Smooth muscle cell (in vitro differentiated cells): ENCODE data around the gene NTNG2. TPM values are rescaled to one million over a fixed set of nuclear protein-coding genes. Genes with fewer than 3 reads are reported as not detected.

Source experiments
- DNase-seq: peaks from one replicate; lab custom pipeline; 2025; ENCODE audit not compliant: unreplicated experiment; lab: John Stamatoyannopoulos, UW
- H2AFZ ChIP-seq: fragments of 200-600 bp; sonication (generic); 2 replicates; pipeline ENCODE4 v1.6.0; 2016; ENCODE audit warnings: antibody characterized with exemption, low read depth, mild to moderate bottlenecking
- H3F3A ChIP-seq: fragments of 200-600 bp; sonication (generic); 2 replicates; pipeline ENCODE4 v1.6.0; 2017; ENCODE audit warnings: antibody characterized with exemption, low read depth
- H3K27ac ChIP-seq: fragments of 200-600 bp; sonication (generic); 2 replicates; pipeline ENCODE4 v1.5.1; 2016; ENCODE audit warnings: low read depth, mild to moderate bottlenecking
- H3K27me3 ChIP-seq: fragments of 200-600 bp; sonication (generic); 2 replicates; pipeline ENCODE4 v1.6.1; 2016; ENCODE audit warnings: low read depth, mild to moderate bottlenecking
- H3K36me3 ChIP-seq: fragments of 200-600 bp; sonication (generic); 2 replicates; pipeline ENCODE4 v1.5.1; 2016; ENCODE audit warnings: low read depth
- H3K4me1 ChIP-seq: fragments of 200-600 bp; sonication (generic); 2 replicates; pipeline ENCODE4 v1.5.1; 2016; ENCODE audit warnings: low read depth
- H3K4me2 ChIP-seq: fragments of 200-600 bp; sonication (generic); 2 replicates; pipeline ENCODE4 v1.6.0; 2016; ENCODE audit warnings: mild to moderate bottlenecking
- H3K4me3 ChIP-seq: fragments of 200-600 bp; sonication (generic); 2 replicates; pipeline ENCODE4 v1.5.1; 2016; ENCODE audit warnings: mild to moderate bottlenecking
- H3K79me2 ChIP-seq: fragments of 200-600 bp; sonication (generic); 2 replicates; pipeline ENCODE4 v1.6.0; 2016; ENCODE audit warnings: low read depth, mild to moderate bottlenecking
- H3K9ac ChIP-seq: fragments of 200-600 bp; sonication (generic); 2 replicates; pipeline ENCODE4 v1.6.0; 2016; ENCODE audit warnings: low read depth
- H3K9me3 ChIP-seq: fragments of 200-600 bp; sonication (generic); replicated peaks from 2 replicates; pipeline ENCODE4 v1.5.1; 2016; ENCODE audit warnings: low read depth
- H4K20me1 ChIP-seq: fragments of 200-600 bp; sonication (generic); 2 replicates; pipeline ENCODE4 v1.6.0; 2016; ENCODE audit warnings: low read depth
- CTCF ChIP-seq: fragments of 200-600 bp; sonication (generic); IDR thresholded peaks from 2 replicates; pipeline ENCODE4 v1.5.1; 2017; ENCODE audit warnings: borderline replicate concordance, mild to moderate bottlenecking, antibody characterized with exemption; ENCODE audit not compliant: insufficient read depth, poor library complexity, severe bottlenecking
- WGBS: methylation state at CpG from one replicate; pipeline ENCODE4 v1.1.7; 2016; ENCODE audit warnings: low lambda C conversion rate; 5-methylcytosine and 5-hydroxymethylcytosine counted together
- polyA plus RNA-seq: library from polyadenylated mRNA; unstranded; fragments of >200 nt; fragmentation: Nextera tagmentation; extraction: Ambion mirVana; gene quantifications from 2 replicates; pipeline ENCODE4 v1.2.1, GENCODE V29; 2016
- total RNA-seq: library from RNA; depleted of rRNA; stranded (reverse); fragments of >200 nt; gene quantifications from 2 replicates; pipeline ENCODE4 v1.2.3, GENCODE V29; 2014

Gene NTNG2
- total and polyA plus RNA-seq, 2 experiments from 2014 or later: 0.36 to 1.0 TPM

- WGBS: 58% methylated on average over 21 of the region's 21 CpGs
- H3K27ac ChIP-seq: no peak overlapping the region
- no peak overlapping the region for H3K9ac ChIP-seq
- H3K9me3 ChIP-seq: no peaks in the 10 kb centered on the region
- H3K4me3 ChIP-seq: no peak overlapping the region
- no peaks in the 10 kb centered on the region for H3F3A ChIP-seq
- TF ChIP-seq CTCF: no peak
- no peaks in the 10 kb centered on the region for H3K4me1 ChIP-seq
- H3K36me3 ChIP-seq: no peaks in the 10 kb centered on the region
- no peak overlapping the region for H3K4me2 ChIP-seq
- no peaks in the 10 kb centered on the region for H3K79me2 ChIP-seq
- H3K27me3 ChIP-seq: peaks cover 9% of the 10 kb centered on the region
- no peak overlapping the region for H2AFZ ChIP-seq
- DNase-seq: no peak
- no peaks in the 10 kb centered on the region for H4K20me1 ChIP-seq
Measured at GRCh38 chr9:132201780-132202703, 40.2 kb downstream of the NTNG2 start.

GRCh38 chr9:132204883-132205282 lies 43.0 kb downstream of the NTNG2 start:
- H3K27me3 ChIP-seq: peaks cover 9% of the 10 kb centered on the region
- no peak overlapping the region for H3K4me2 ChIP-seq
- H3K79me2 ChIP-seq: no peaks in the 10 kb centered on the region
- no peak overlapping the region for H3K27ac ChIP-seq
- H3K4me3 ChIP-seq: no peak overlapping the region
- no peak for TF ChIP-seq CTCF
- DNase-seq: no peak
- no peaks in the 10 kb centered on the region for H3K4me1 ChIP-seq
- H3F3A ChIP-seq: no peaks in the 10 kb centered on the region
- H2AFZ ChIP-seq: no peak overlapping the region
- H3K36me3 ChIP-seq: no peaks in the 10 kb centered on the region
- no peak overlapping the region for H3K9ac ChIP-seq
- H3K9me3 ChIP-seq: no peaks in the 10 kb centered on the region
- H4K20me1 ChIP-seq: no peaks in the 10 kb centered on the region
- WGBS: 93% methylated on average over 3 of the region's 3 CpGs

- Histone ChIP-seq H3K36me3 (no peaks in the 10 kb centered on the region), H3K4me1 (no peaks in the 10 kb centered on the region), H2AFZ (no peak overlapping the region), H4K20me1 (no peaks in the 10 kb centered on the region), H3K27ac (no peak overlapping the region), H3K9me3 (no peaks in the 10 kb centered on the region), H3K9ac (no peak overlapping the region), H3K79me2 (no peaks in the 10 kb centered on the region), H3F3A (no peaks in the 10 kb centered on the region), H3K4me3 (no peak overlapping the region), H3K4me2 (no peak overlapping the region), H3K27me3 (peaks cover 9% of the 10 kb centered on the region)
- no peak for DNase-seq
- WGBS: 84% methylated on average over 14 of the region's 14 CpGs
- no peak for TF ChIP-seq CTCF
Measured at GRCh38 chr9:132207215-132207614, 45.4 kb downstream of the NTNG2 start.
